Activated naive CD4-positive, alpha-beta T cell treated with anti-CD3 and anti-CD28 coated beads, Interleukin-2, amount 50 U/mL, for 24 hours (primary cell): Measurements from ENCODE around the gene TOGARAM2.

Experiments used
- H3K27ac Mint-ChIP-seq: one replicate; pipeline ENCODE4 v1.8.0; 2021; ENCODE audit warnings: mild to moderate bottlenecking, mixed read lengths
- H3K27me3 Mint-ChIP-seq: one replicate; pipeline ENCODE4 v1.8.0; 2021; ENCODE audit warnings: mixed read lengths
- H3K36me3 Mint-ChIP-seq: one replicate; pipeline ENCODE4 v1.8.0; 2021; ENCODE audit warnings: mixed read lengths
- H3K4me1 Mint-ChIP-seq: one replicate; pipeline ENCODE4 v1.8.0; 2021; ENCODE audit warnings: mixed read lengths
- H3K4me3 Mint-ChIP-seq: one replicate; pipeline ENCODE4 v1.8.0; 2021; ENCODE audit warnings: mild to moderate bottlenecking, mixed read lengths
- H3K9me3 Mint-ChIP-seq: one replicate; pipeline ENCODE4 v1.8.0; 2021; ENCODE audit warnings: mixed read lengths

Gene TOGARAM2

DNA sequence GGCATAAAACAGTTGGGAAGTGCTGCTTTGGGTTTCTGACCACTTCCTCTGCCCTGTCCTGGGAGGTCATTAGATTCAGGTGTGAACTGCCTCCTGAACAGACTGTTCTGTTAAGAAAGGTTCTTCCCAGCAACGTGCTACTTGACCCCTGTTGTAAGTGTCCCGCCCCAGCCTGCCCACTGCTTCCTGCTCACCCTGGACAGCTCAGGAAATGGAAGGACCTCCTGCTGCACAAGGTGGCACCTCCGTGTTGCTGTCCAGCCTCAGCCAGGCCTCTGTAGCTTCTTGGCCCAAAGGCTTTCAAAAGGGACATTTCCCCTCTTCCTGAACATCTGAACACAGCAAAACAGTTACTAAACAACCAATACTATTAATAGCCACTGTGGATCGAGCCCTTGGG lies 5.3 kb downstream of the TOGARAM2 start:
- Mint-ChIP-seq H3K27me3 (no peaks in the 10 kb centered on the region), H3K4me3 (no peak overlapping the region)

DNA sequence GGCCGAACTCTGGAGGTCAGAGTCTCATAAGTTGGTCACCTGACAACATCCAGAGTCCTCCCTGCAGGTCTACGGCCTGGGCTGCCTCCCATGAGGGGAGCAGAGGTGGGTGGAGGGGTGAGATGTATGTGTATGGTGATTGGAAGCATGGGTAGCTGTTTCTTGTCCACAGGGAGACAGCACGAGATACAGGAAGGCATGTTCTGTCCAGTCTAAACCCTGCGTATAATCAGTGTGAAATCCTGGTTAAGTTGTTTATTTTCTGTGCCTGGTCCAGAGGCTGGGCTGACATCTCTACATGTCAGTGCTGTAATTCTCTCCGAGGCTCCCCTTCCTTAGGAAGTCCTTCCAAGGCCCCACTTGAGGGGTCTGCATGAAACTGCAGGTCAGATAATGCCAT lies 8.9 kb downstream of the TOGARAM2 start:
- no peaks in the 10 kb centered on the region for H3K36me3 Mint-ChIP-seq
- no peaks in the 10 kb centered on the region for H3K27me3 Mint-ChIP-seq
- no peak overlapping the region for H3K27ac Mint-ChIP-seq
- H3K4me3 Mint-ChIP-seq, result no peak overlapping the region
- no peaks in the 10 kb centered on the region for H3K9me3 Mint-ChIP-seq
- H3K4me1 Mint-ChIP-seq, result no peaks in the 10 kb centered on the region

More for the DNA sequence above, 5.3 kb downstream of the TOGARAM2 start:
- H3K27ac Mint-ChIP-seq, result no peak overlapping the region
- H3K9me3 Mint-ChIP-seq, result no peaks in the 10 kb centered on the region
- no peaks in the 10 kb centered on the region for H3K4me1 Mint-ChIP-seq
- H3K36me3 Mint-ChIP-seq, result no peaks in the 10 kb centered on the region

DNA sequence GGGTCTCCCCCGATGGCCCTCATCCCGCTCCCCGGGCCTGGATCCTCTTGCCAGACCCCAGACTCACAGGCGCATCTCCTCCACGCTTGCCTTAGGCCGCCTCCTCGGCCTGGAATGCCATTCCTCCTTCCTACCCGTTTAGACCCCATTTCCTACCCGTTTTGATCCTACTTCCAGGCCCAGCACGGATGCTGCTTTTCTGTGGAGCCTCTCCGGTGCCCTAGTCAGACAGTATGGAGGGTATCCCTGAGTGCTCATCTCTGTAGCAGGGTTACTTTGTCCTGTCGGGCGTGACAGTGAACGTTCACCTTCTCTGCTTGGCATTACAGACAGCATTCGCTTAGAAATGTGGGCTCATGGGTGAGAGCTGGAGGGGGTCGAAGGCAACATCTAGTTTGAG lies 9.3 kb downstream of the TOGARAM2 start:
- Mint-ChIP-seq H3K4me1 (no peaks in the 10 kb centered on the region), H3K9me3 (no peaks in the 10 kb centered on the region), H3K27me3 (no peaks in the 10 kb centered on the region), H3K4me3 (no peak overlapping the region), H3K27ac (no peak overlapping the region), H3K36me3 (no peaks in the 10 kb centered on the region)

DNA sequence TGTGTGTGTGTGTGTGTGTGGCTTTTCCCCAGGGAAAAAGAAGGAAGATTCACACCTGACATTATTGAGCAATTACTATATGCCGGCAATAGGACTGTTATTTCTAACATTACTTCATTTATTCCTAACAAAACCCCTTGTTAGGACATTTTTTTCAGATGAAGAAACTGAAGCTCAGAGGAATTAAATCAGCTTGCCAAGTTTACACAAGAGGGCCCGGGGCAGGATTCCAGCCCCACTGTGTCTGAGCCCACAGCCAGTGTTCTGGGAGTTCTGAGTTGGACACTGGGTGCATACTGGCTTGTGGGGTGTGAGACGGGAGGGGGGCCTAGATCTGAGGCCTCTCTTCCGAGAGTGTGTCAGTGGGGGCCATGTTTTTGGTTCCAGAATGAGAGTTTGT lies 9.9 kb downstream of the TOGARAM2 start:
- H3K36me3 Mint-ChIP-seq, result no peaks in the 10 kb centered on the region
- H3K27me3 Mint-ChIP-seq, result no peaks in the 10 kb centered on the region
- no peak overlapping the region for H3K27ac Mint-ChIP-seq

GRCh38 chr2:28991460-28991859 lies 10.4 kb downstream of the TOGARAM2 start:
- Mint-ChIP-seq H3K27ac (no peak overlapping the region), H3K4me3 (no peak overlapping the region), H3K9me3 (no peaks in the 10 kb centered on the region), H3K4me1 (no peaks in the 10 kb centered on the region), H3K27me3 (no peaks in the 10 kb centered on the region), H3K36me3 (no peaks in the 10 kb centered on the region)

More for the DNA sequence above, 9.9 kb downstream of the TOGARAM2 start:
- no peaks in the 10 kb centered on the region for H3K9me3 Mint-ChIP-seq
- H3K4me3 Mint-ChIP-seq, result no peak overlapping the region
- no peaks in the 10 kb centered on the region for H3K4me1 Mint-ChIP-seq

GRCh38 chr2:28993206-28993960 lies 12.3 kb downstream of the TOGARAM2 start:
- H3K36me3 Mint-ChIP-seq, result no peaks in the 10 kb centered on the region
- H3K4me3 Mint-ChIP-seq, result no peak overlapping the region
- H3K27ac Mint-ChIP-seq, result no peak overlapping the region
- H3K4me1 Mint-ChIP-seq, result no peaks in the 10 kb centered on the region
- H3K27me3 Mint-ChIP-seq, result no peaks in the 10 kb centered on the region
- H3K9me3 Mint-ChIP-seq, result no peaks in the 10 kb centered on the region

GRCh38 chr2:28994074-28994473 lies 13.0 kb downstream of the TOGARAM2 start:
- no peaks in the 10 kb centered on the region for H3K9me3 Mint-ChIP-seq
- no peak overlapping the region for H3K4me3 Mint-ChIP-seq
- H3K36me3 Mint-ChIP-seq, result no peaks in the 10 kb centered on the region
- no peaks in the 10 kb centered on the region for H3K27me3 Mint-ChIP-seq
- H3K27ac Mint-ChIP-seq, result peak overlapping the region; percentile 2
- H3K4me1 Mint-ChIP-seq, result no peaks in the 10 kb centered on the region

DNA sequence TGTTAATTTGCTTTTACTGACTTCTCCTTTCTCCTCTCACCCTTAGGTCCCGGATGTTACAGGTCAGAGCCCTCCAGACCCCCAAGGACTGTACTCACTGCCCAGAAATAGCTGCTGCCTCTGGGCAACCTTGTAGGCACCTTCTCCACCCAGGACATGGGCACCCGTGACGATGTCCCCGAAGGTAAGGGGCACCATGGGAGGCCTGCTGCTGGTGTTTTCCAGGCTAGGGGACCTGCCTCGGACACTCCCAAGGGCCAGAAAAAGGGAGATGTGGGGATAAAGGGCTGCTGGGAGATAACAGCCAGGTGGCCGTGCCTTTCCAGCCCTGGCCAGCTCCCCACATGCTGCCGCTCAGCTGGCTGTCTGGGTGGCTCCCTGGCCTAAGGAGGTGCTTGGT lies 13.6 kb downstream of the TOGARAM2 start:
- Mint-ChIP-seq H3K4me3 (no peak overlapping the region), H3K27me3 (no peaks in the 10 kb centered on the region), H3K27ac (no peak overlapping the region), H3K9me3 (no peaks in the 10 kb centered on the region), H3K36me3 (no peaks in the 10 kb centered on the region), H3K4me1 (peaks cover 2% of the 10 kb centered on the region)

DNA sequence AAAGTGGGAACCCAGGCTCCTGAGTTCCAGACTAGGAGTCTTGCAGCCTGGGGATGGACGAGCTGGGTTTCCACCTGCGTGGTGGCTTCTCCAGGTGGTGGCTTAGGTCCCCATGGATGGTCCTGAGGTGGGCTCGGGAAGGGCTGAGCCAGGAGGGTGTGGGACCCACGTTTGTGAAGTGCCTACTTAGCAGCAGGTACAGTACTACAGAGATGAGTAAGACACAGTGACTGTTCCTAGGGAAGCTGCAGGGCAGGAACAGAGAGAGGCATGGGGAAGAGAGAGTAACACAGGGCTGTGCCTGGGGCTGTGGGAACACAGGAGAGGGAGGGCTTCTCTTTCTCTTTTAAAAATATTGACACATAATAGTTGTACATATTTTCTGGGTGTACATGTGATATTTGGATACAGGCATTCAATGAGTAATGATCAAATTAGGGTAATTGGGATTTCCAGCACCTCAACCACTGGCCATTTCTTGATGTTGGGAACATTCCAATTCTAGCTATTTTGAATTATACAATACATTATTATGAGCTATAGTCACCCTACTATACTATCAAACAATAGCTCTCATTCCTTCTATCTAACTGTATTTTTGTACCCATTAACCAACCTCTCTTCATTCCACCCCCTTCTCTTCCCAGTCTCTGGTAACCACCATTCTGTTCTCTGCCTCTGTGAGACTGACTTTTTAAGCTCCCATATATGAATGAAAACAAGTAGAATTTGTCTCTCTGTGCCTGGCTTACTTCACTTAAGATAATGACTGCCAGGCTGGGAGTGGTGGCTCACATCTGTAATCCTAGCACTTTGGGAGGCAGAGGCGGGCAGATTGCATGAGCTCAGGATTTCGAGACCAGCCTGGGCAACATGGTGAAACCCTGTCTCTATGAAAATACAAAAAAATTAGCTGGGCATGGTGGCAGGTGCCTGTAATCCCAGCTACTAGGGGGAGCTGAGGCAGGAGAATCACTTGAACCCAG lies 15.0 kb downstream of the TOGARAM2 start:
- Mint-ChIP-seq H3K9me3 (no peaks in the 10 kb centered on the region), H3K27me3 (no peaks in the 10 kb centered on the region), H3K27ac (no peak overlapping the region), H3K4me1 (peaks cover 11% of the 10 kb centered on the region), H3K4me3 (no peak overlapping the region), H3K36me3 (no peaks in the 10 kb centered on the region)

GRCh38 chr2:28997237-28997846 lies 16.2 kb downstream of the TOGARAM2 start:
- peaks cover 15% of the 10 kb centered on the region for H3K4me1 Mint-ChIP-seq
- H3K9me3 Mint-ChIP-seq, result no peaks in the 10 kb centered on the region
- H3K36me3 Mint-ChIP-seq, result no peaks in the 10 kb centered on the region
- H3K27ac Mint-ChIP-seq, result no peak overlapping the region
- H3K27me3 Mint-ChIP-seq, result no peaks in the 10 kb centered on the region
- H3K4me3 Mint-ChIP-seq, result no peak overlapping the region

- Mint-ChIP-seq H3K27me3 (no peaks in the 10 kb centered on the region), H3K9me3 (no peaks in the 10 kb centered on the region), H3K27ac (no peak overlapping the region), H3K4me1 (peaks cover 15% of the 10 kb centered on the region), H3K4me3 (no peak overlapping the region), H3K36me3 (no peaks in the 10 kb centered on the region)
Observed at GRCh38 chr2:28997847-28998735, 17.0 kb downstream of the TOGARAM2 start.

DNA sequence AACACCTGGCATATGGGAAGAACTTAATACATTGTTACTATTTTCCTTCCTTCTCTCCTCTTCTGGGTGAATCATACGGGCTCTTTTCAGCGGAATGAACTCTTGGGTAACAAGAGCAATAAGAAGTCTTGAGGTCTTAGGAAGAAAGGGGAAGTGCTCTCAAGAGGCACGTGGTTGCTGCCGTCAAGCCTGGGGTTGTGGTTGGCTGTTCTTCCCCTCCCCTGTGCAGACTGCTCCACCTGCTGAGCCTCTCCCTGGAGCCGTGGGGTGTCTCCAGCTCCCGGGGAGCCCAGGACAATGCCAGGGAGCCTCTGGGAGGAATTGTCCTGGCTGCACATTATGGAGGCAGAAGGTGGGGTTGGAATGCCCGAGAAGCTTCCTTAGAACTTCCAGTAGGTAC lies 19.4 kb downstream of the TOGARAM2 start:
- Mint-ChIP-seq H3K36me3 (no peaks in the 10 kb centered on the region), H3K27ac (no peak overlapping the region), H3K27me3 (no peaks in the 10 kb centered on the region), H3K4me1 (peaks cover 15% of the 10 kb centered on the region), H3K4me3 (no peak overlapping the region), H3K9me3 (no peaks in the 10 kb centered on the region)

- peaks cover 15% of the 10 kb centered on the region for H3K4me1 Mint-ChIP-seq
- no peaks in the 10 kb centered on the region for H3K27me3 Mint-ChIP-seq
- H3K4me3 Mint-ChIP-seq, result no peak overlapping the region
- no peaks in the 10 kb centered on the region for H3K9me3 Mint-ChIP-seq
- no peaks in the 10 kb centered on the region for H3K36me3 Mint-ChIP-seq
- H3K27ac Mint-ChIP-seq, result no peak overlapping the region
Observed at GRCh38 chr2:29000956-29001355, 19.9 kb downstream of the TOGARAM2 start.

DNA sequence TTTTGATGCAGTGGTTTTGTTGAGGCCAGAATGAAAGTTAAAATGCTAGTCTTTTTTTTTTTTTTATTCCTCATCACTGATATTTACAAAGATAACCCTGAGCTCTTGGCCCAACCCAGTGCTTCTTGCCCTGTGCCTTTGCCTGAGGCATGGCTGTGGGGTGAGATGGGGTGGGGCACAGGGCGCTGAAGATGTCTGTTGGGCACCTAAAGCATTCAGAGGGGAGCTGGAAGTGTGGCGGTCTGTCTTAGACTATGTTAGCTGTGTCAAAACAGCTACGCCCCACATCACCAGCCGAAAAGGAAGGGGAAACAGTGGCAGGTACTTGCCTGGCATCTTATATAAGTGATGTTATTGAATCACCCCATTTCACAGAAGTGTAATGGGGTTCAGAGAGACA lies 20.7 kb downstream of the TOGARAM2 start:
- Mint-ChIP-seq H3K4me3 (peak overlapping the region; percentile 13), H3K9me3 (no peaks in the 10 kb centered on the region), H3K4me1 (peaks cover 15% of the 10 kb centered on the region), H3K27ac (no peak overlapping the region), H3K27me3 (no peaks in the 10 kb centered on the region), H3K36me3 (no peaks in the 10 kb centered on the region)

- H3K9me3 Mint-ChIP-seq, result no peaks in the 10 kb centered on the region
- H3K4me1 Mint-ChIP-seq, result peaks cover 24% of the 10 kb centered on the region
- H3K36me3 Mint-ChIP-seq, result no peaks in the 10 kb centered on the region
- no peak overlapping the region for H3K27ac Mint-ChIP-seq
- no peaks in the 10 kb centered on the region for H3K27me3 Mint-ChIP-seq
- H3K4me3 Mint-ChIP-seq, result no peak overlapping the region
Observed at GRCh38 chr2:29004755-29005154, 23.7 kb downstream of the TOGARAM2 start.
